ENCODE measurements around the gene MRPL53. TPM values are rescaled to one million over a fixed set of nuclear protein-coding genes. Genes with fewer than 3 reads are reported as not detected.
A peak's percentile ranks its signal among the peaks of the same experiment; 100 is the strongest.

The MRPL53 gene
- total RNA-seq: 10 to 100 TPM; 20.1 to 88.2 TPM

DNA sequence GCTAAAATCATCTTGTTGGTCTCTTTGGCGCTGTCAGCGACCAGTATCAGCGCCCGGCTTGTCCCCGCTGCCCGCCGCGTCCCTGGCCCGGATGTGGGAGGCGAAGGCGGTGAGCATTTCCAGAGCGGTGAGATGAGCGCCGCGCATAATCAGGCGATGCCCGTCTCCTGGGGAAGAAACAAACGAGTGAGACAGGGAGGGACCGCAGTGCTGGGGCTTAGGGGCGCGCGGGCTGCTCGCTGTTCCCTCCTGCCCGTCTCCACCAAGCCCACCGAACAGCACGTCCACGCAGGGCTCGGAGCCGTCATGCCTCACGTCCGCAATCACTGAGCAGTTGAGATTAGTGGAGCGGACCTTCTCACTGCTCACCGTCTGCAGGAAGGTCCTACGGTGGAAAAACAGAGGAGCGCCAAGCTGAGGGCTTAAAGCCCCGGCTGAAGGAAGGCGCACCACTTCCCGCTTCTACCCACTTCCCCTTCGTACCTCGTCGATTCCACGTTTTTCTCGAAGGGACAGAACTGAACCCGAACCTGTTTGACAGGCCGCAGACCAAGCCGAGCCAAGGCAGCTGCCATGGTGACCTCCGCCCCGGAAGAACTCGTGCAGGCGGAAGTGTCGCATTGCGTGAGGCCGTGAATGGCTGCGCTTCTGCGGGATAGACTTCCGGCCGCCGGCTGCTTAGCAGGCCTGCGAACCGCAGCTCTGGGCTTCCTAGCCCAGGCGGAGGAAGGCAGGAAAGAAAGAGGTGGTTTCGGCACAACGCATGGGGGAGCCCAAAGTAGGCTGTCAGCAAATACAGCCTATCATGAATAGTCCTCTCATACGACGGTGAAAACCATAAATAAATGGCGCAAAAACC, at the start of gene MRPL53:
MRPL53 (minus strand) TSS at position 595 of the 859 bp plus-strand sequence; CDS start at position 575, 20 bp downstream.
- DNase-seq: peak; percentile 94 to 96 (median 95)
- intact Hi-C loops (cut with DNase I): no loop called here
- Histone ChIP-seq H3K36me3 (replicated peaks in 1 of 2; ENCODE audit: insufficient read depth in 1 of 2, low read depth in 2 of 2) (peaks cover 0 to 3% of the 10 kb centered on the region in 2 donors), H3K27me3 (no peaks in the 10 kb centered on the region), H3K27ac (peak within 1 kb of the TSS; percentile 73 to 92 (median 90)), H3K4me3 (peak within 1 kb of the TSS; percentile 28 to 54), H3K4me1 (peaks cover 22% of the 10 kb centered on the region), H3K9me3 (no peaks in the 10 kb centered on the region)
- peak; percentile 96 for ATAC-seq
- TF ChIP-seq, protein P1, sequence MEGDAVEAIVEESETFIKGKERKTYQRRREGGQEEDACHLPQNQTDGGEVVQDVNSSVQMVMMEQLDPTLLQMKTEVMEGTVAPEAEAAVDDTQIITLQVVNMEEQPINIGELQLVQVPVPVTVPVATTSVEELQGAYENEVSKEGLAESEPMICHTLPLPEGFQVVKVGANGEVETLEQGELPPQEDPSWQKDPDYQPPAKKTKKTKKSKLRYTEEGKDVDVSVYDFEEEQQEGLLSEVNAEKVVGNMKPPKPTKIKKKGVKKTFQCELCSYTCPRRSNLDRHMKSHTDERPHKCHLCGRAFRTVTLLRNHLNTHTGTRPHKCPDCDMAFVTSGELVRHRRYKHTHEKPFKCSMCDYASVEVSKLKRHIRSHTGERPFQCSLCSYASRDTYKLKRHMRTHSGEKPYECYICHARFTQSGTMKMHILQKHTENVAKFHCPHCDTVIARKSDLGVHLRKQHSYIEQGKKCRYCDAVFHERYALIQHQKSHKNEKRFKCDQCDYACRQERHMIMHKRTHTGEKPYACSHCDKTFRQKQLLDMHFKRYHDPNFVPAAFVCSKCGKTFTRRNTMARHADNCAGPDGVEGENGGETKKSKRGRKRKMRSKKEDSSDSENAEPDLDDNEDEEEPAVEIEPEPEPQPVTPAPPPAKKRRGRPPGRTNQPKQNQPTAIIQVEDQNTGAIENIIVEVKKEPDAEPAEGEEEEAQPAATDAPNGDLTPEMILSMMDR (IDR thresholded peaks at IDR 0.05): no peak
- peak; percentile 59 to 91 (median 88) for TF ChIP-seq POLR2A (IDR thresholded peaks at IDR 0.05)
- 0 to 1% methylated on average over 47 to 66 of the region's 66 CpGs for WGBS, 2 donors

DNA sequence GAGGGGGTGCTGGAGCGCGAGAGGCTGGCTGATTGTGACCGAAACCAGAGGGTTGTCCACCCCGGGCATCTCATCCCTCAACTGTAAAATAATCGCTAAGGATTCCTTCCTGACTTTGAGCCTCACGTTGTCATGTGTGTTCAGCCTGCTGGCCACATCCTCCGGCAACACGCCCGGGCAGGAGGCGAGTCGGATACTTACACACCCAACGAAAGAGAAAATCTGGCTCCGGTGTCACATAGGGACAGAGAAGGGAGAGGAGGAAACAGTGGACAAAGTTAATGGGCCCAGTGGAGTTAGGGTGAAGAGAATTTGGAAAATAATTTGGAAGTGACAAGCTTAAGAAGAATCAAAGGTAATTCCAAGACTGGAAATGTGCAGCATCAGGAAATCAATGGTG, 44.2 kb upstream of the MRPL53 start:
- peaks cover 39% of the 10 kb centered on the region for H3K4me1 ChIP-seq
- DNase-seq (no peak), ATAC-seq (no peak)
- no peak overlapping the region for H3K4me3 ChIP-seq
- WGBS, 2 donors: 60 to 68% methylated on average over 13 of the region's 13 CpGs
- no peaks in the 10 kb centered on the region for H3K9me3 ChIP-seq
- peaks cover 0 to 67% of the 10 kb centered on the region in 2 donors for H3K27me3 ChIP-seq
- no peak for TF ChIP-seq POLR2A (IDR thresholded peaks at IDR 0.05)
- TF ChIP-seq, protein P1 (IDR thresholded peaks at IDR 0.05): no peak
- no peak overlapping the region for H3K27ac ChIP-seq
- no peaks in the 10 kb centered on the region for H3K36me3 ChIP-seq (replicated peaks in 1 of 2; ENCODE audit: insufficient read depth in 1 of 2, low read depth in 2 of 2)
- intact Hi-C loops (cut with DNase I): no loop called here

DNA sequence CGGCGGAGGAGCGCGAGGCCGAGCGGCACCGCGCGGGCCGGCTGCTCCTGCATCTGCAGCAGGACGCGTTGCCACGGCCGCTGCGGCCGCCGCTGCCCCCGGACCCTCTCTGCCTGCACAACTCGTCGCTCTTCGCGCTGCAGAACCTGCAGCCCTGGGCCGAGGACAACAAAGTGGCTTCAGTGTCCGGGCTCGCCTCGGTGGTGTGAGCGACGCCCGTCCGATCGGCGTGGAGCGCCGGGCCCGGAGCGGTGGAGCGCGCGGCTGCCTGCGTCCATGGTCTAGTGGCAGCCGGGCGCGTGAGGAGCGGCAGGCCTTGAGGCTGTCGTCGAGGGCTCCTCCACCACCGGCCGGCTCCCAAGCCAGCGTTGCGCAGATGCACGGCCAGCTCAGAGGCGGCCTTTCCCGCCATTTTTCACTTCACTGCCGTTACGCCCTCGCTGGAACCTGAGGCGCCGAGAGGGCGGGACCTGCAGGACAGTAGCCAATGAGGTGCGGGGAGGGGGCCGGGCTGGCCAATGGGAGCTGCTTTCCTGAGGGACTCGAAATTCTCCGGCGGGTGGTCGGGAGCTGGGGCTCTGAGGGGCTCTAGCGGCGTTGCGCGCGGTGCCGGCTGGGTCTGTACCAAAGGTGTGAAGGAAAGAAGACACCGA, 43.6 kb upstream of the MRPL53 start:
- Histone ChIP-seq H3K4me1 (peaks cover 39% of the 10 kb centered on the region), H3K4me3 (no peak overlapping the region), H3K27ac (no peak overlapping the region), H3K9me3 (no peaks in the 10 kb centered on the region), H3K27me3 (peaks cover 0 to 69% of the 10 kb centered on the region in 2 donors), H3K36me3 (replicated peaks in 1 of 2; ENCODE audit: insufficient read depth in 1 of 2, low read depth in 2 of 2) (no peaks in the 10 kb centered on the region)
- ATAC-seq (peak; percentile 82), DNase-seq (peak; percentile 58 to 73 (median 66))
- intact Hi-C loops (cut with DNase I): no loop called here
- TF ChIP-seq POLR2A (IDR thresholded peaks at IDR 0.05): no peak
- TF ChIP-seq, protein P1 (IDR thresholded peaks at IDR 0.05): no peak
- WGBS, 2 donors: 4 to 10% methylated on average over 11 to 72 of the region's 72 CpGs

DNA sequence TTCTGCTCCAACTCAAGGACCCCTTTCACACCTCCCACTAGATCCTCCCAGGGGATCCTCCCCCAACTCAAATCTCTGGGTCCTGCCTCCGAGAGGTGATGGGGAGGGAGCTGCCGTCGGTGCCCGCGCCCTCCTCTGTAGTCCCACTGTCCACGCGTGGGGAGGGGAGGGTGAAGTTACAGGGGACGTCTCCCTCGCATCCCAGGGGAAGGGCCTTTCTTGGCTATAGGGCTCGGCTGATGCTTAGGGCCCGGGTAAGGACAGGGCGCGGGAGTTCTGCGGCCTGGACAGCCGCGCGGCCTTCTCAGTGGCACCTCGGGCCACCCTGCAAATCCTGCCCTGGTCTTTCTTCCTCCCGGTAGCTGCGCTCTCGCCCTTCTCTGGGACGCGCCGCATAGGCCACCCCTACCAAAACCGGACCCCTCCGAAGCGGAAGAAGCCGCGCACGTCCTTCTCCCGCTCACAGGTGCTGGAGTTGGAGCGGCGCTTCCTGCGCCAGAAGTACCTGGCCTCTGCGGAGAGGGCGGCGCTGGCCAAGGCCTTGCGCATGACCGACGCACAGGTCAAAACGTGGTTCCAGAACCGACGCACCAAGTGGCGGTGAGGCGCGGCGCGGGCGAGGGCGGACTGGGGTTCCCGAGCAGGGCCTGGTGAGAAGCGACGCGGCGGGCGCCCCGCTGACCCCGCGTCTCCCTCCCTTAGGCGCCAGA, 42.9 kb upstream of the MRPL53 start:
- H3K27me3 ChIP-seq: peaks cover 0 to 76% of the 10 kb centered on the region in 2 donors
- intact Hi-C loops (cut with DNase I): no loop called here
- no peaks in the 10 kb centered on the region for H3K9me3 ChIP-seq
- ATAC-seq (peak; percentile 50), DNase-seq (no peak)
- no peaks in the 10 kb centered on the region for H3K36me3 ChIP-seq (replicated peaks in 1 of 2; ENCODE audit: insufficient read depth in 1 of 2, low read depth in 2 of 2)
- H3K4me3 ChIP-seq: no peak overlapping the region
- H3K4me1 ChIP-seq: peaks cover 39% of the 10 kb centered on the region
- H3K27ac ChIP-seq: no peak overlapping the region
- whole genome bisulfite sequencing, 2 donors: 7 to 11% methylated on average over 9 to 40 of the region's 60 CpGs
- no peak for TF ChIP-seq POLR2A (IDR thresholded peaks at IDR 0.05)
- TF ChIP-seq, protein P1 (IDR thresholded peaks at IDR 0.05): no peak

Measured in body of pancreas (tissue), 4 donors.